H1 (cell line): Measurements from ENCODE around the gene LYPD6B. TPM values are rescaled to one million over a fixed set of nuclear protein-coding genes. Genes with fewer than 3 reads are reported as not detected.

Experiments
- CREB1 ChIP-seq: IDR thresholded peaks from 2 replicates; pipeline ENCODE4 v1.6.1; 2012; ENCODE audit warnings: inconsistent platforms
- CTBP2 ChIP-seq: IDR thresholded peaks from 2 replicates; pipeline ENCODE4 v1.7.0; 2011; ENCODE audit warnings: borderline replicate concordance, mild to moderate bottlenecking, moderate library complexity, mixed read lengths, low read length; ENCODE audit not compliant: insufficient read depth, insufficient read length
- POLR2AphosphoS5 ChIP-seq: IDR thresholded peaks from 2 replicates; pipeline ENCODE4 v1.6.1; 2011; ENCODE audit warnings: low read depth, low read length
- SAP30 ChIP-seq: fragments of 300-600 bp; sonication (generic); IDR thresholded peaks from 2 replicates; pipeline ENCODE4 v1.7.1; 2012; ENCODE audit warnings: low read length, moderate library complexity, mild to moderate bottlenecking, inconsistent platforms; ENCODE audit not compliant: insufficient read depth, insufficient replicate concordance
- TAF1 ChIP-seq: IDR thresholded peaks from 2 replicates; pipeline ENCODE4 v1.6.1; 2011; ENCODE audit warnings: mild to moderate bottlenecking, low read depth, low read length
- YY1 ChIP-seq: IDR thresholded peaks from 2 replicates; pipeline ENCODE4 v1.6.1; 2011; ENCODE audit warnings: low read depth, mild to moderate bottlenecking, low read length
- polyA plus RNA-seq, 7 experiments: library from polyadenylated mRNA; depleted of rRNA in 3 of 7; stranded (reverse) in 5 of 7; unstranded in 2 of 7; fragments of >200 nt in 5 of 7; fragments of 200-250 nt in 2 of 7; gene quantifications; 1 replicate in 5 of 7; 2 replicates in 1 of 7; 4 replicates in 1 of 7; pipeline versions ENCODE4 v1.2.1 to v1.2.3, GENCODE V29; 2011 to 2013; ENCODE audit warnings: missing spikeins in 2 of 7, mixed read lengths in 2 of 7
- total RNA-seq: library from RNA; stranded (reverse); fragmentation: NEBNext Ultra II Directional; extraction: Animal tissue kit (Norgen Biotek cat#: 25700); gene quantifications from 2 replicates; pipeline ENCODE4 v1.2.1, GENCODE V29; 2021

The LYPD6B gene
- total and polyA plus RNA-seq, 2 of the 8 experiments (the other 6 are each of a cell fraction or from before 2014, with no cell fraction given): 2.2 to 3.5 TPM

GRCh38 chr2:149155196-149155969 lies 116.9 kb downstream of the LYPD6B start (continued):
- no peak for TF ChIP-seq CTBP2
- no peak for TF ChIP-seq TAF1
- TF ChIP-seq CREB1: no peak
- no peak for TF ChIP-seq SAP30
- TF ChIP-seq YY1: no peak
- no peak for TF ChIP-seq POLR2AphosphoS5
